Activated naive CD8-positive, alpha-beta T cell treated with anti-CD3 and anti-CD28 coated beads for 36 hours (primary cell): ENCODE results near the gene MLPH. TPM values are rescaled to one million over a fixed set of nuclear protein-coding genes. Genes with fewer than 3 reads are reported as not detected.
"Not testable (repeated sequence)": the region's sequence is repeated elsewhere in the genome, so short reads cannot be mapped to it uniquely, and the experiment has no call there.

Experiments
- DNase-seq: peaks from one replicate; pipeline ENCODE4 v3.0.0; 2021
- H3K27ac Mint-ChIP-seq: one replicate; pipeline ENCODE4 v1.8.0; 2022; ENCODE audit warnings: mild to moderate bottlenecking, moderate library complexity, mixed read lengths
- H3K27me3 Mint-ChIP-seq: one replicate; pipeline ENCODE4 v1.8.0; 2022; ENCODE audit warnings: mild to moderate bottlenecking, mixed read lengths
- H3K36me3 Mint-ChIP-seq: one replicate; pipeline ENCODE4 v1.8.0; 2021; ENCODE audit warnings: mild to moderate bottlenecking, mixed read lengths
- H3K4me1 Mint-ChIP-seq: one replicate; pipeline ENCODE4 v1.8.0; 2021; ENCODE audit warnings: mixed read lengths
- H3K4me3 Mint-ChIP-seq: one replicate; pipeline ENCODE4 v1.8.0; 2022; ENCODE audit warnings: mild to moderate bottlenecking, moderate library complexity, mixed read lengths
- H3K9me3 Mint-ChIP-seq: one replicate; pipeline ENCODE4 v1.8.0; 2022; ENCODE audit warnings: mixed read lengths
- total RNA-seq, 2 experiments: library from RNA; stranded (reverse); gene quantifications; one replicate each; pipeline ENCODE4 v1.2.3, GENCODE V29; 2021

MLPH gene
- total RNA-seq, 2 experiments from 2014 or later, result not detected

DNA sequence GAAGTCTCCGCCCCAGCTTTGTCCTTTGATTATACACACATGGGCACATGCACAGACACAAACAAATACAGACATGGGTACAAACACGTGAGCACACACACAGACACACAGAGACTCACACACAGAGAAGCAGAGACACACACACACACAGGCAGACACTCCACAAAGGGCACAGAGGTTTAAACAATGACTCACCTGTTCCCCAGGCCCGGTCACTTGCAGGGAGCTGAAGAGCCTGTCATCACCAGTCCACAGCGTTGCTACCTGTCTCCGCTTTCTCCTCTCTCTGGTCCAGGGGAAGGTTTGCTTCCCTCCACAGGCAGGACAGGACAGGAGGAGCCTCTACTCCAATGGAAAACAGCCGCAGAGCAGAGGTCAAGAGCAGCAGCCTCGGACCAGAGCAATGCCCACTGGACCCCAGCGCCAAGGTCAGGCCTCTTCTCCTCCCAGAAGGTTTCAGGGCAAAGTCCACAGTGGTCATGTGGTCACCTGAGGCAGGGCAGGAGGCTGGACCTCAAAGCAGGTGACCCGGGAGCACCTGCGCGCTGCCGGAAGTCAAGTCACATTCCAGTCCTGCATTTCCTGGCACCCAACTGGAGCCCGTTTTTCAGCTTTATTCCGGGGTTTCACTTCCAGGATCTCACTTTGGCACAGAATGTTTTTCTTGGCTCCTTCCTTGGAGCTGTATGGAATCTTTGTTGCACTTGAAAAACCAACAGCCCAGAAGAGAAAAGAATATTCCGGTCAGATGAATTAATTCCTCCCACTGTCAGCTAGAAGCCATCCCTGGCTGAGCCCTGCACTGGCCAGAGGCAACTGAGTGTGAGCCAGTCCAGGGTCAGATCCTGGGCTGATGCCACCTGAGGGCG lies 103.5 kb downstream of the MLPH start, which contains the start of gene RAB17:
RAB17 (minus strand) TSS at position 463 of the 869 bp plus-strand sequence. CDS start 4,580 bp downstream, outside the sequence.
- Mint-ChIP-seq H3K36me3 (no peaks in the 10 kb centered on the region), H3K27me3 (no peaks in the 10 kb centered on the region), H3K27ac (peak within 1 kb of the TSS; percentile 8), H3K9me3 (no peaks in the 10 kb centered on the region), H3K4me3 (no peak within 1 kb of the TSS), H3K4me1 (peaks cover 11% of the 10 kb centered on the region)
- DNase-seq, result no peak

DNA sequence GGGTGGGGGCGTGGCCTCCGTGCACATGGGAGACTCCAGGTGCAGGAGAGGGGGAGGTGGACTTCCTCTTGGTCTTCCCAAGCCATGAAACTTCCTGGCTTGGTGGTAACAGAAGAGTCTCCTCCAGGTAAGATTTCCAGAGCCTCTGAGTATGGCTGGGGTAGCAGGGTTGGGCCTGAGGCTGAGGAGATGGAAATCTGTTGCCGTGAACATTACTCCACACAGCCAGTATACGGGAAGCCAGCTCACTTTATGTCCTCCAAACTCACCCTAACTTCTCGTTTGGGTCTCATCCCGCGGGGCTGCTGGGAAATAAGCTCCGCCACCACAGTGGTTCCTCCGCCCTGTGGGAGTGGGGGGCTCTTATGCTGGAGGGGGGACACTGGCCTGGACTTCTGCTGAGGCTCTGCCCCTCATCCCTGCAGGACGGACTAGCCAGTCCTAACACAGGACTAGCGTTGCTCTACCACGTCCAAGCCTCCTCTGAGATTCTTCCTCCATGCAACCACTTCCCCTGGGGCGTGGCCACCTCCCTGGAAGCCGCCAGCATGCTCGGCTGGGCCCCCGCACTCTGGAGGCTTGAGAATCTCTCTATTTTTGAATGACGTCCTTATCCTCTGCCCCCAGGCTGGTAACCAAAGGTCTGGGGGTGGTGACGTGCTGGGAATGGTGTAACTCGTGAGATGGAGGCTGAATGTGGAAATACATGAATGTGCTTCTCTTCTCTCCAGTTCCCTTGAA lies 104.3 kb downstream of the MLPH start:
- no peaks in the 10 kb centered on the region for H3K27me3 Mint-ChIP-seq
- H3K27ac Mint-ChIP-seq, result peak overlapping the region; percentile 8
- H3K4me1 Mint-ChIP-seq, result peaks cover 11% of the 10 kb centered on the region
- no peak for DNase-seq
- H3K9me3 Mint-ChIP-seq, result no peaks in the 10 kb centered on the region
- no peaks in the 10 kb centered on the region for H3K36me3 Mint-ChIP-seq
- no peak overlapping the region for H3K4me3 Mint-ChIP-seq

GRCh38 chr2:237592425-237592980 lies 105.5 kb downstream of the MLPH start:
- Mint-ChIP-seq H3K36me3 (no peaks in the 10 kb centered on the region), H3K4me3 (no peak overlapping the region), H3K9me3 (no peaks in the 10 kb centered on the region), H3K4me1 (peaks cover 11% of the 10 kb centered on the region), H3K27me3 (no peaks in the 10 kb centered on the region), H3K27ac (no peak overlapping the region)
- no peak for DNase-seq

GRCh38 chr2:237593036-237593435 lies 106.0 kb downstream of the MLPH start:
- no peak for DNase-seq
- no peak overlapping the region for H3K4me3 Mint-ChIP-seq
- H3K9me3 Mint-ChIP-seq, result no peaks in the 10 kb centered on the region
- no peaks in the 10 kb centered on the region for H3K27me3 Mint-ChIP-seq
- H3K27ac Mint-ChIP-seq, result no peak overlapping the region
- H3K4me1 Mint-ChIP-seq, result peaks cover 11% of the 10 kb centered on the region
- no peaks in the 10 kb centered on the region for H3K36me3 Mint-ChIP-seq

DNA sequence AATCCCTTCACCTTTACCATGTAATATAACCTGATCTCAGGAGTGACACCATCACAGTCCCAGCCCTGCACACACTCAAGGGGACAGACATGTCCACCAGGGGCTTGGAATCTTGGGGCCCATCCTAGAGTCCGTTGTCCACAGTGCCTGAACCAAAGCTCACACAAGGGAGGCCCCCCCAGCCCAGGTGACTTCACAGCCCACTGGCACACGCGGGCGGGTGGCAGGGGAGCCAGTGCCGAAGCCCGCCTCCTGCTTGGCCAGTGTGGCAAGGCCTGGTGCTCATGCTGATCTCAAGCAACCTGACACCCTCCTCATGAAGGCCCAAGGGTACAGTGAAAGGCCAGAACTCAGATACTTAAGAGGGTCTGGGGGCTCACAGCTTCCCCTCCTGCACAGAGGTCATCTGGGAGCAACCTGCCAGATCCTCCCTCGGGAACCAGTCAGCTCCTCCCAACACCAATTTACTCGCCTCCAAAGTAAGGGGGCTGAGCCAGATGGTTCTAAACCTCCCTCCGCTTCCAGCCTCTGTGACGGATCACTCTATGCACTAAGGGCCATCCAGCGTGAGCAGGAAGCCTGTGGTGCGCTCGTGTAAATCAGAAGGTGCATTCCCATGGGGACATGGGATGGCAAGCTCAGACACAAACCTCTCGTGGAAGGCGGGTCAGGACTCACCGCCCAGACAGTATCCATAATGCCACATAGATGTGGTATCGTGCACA lies 106.7 kb downstream of the MLPH start:
- Mint-ChIP-seq H3K27ac (no peak overlapping the region), H3K36me3 (no peaks in the 10 kb centered on the region)

DNA sequence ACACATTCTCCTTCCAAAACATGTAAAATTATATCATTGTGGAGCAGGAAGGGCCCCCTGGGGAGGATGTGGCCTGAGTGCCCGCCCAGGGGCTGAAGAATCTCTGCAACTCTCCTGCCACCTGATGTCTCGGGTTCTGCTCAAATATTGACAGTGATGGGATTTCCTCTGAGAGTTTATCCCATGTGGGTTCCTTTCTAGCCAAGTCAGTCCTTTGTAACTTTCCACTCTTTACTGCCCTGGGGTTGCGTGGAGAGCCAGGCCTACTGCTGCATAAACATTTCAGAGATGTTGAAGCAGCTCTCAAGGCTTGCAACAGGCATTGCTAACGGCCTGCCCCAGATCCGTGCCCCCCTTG lies 107.4 kb downstream of the MLPH start:
- H3K9me3 Mint-ChIP-seq, result no peaks in the 10 kb centered on the region
- H3K27ac Mint-ChIP-seq, result no peak overlapping the region
- no peak for DNase-seq
- H3K36me3 Mint-ChIP-seq, result no peaks in the 10 kb centered on the region
- no peak overlapping the region for H3K4me3 Mint-ChIP-seq
- no peaks in the 10 kb centered on the region for H3K27me3 Mint-ChIP-seq
- peaks cover 11% of the 10 kb centered on the region for H3K4me1 Mint-ChIP-seq

More for the DNA sequence above, 106.7 kb downstream of the MLPH start:
- DNase-seq, result no peak
- Mint-ChIP-seq H3K27me3 (no peaks in the 10 kb centered on the region), H3K4me1 (peaks cover 11% of the 10 kb centered on the region), H3K4me3 (no peak overlapping the region), H3K9me3 (no peaks in the 10 kb centered on the region)

GRCh38 chr2:237595829-237596519 lies 108.9 kb downstream of the MLPH start:
- DNase-seq, H3K4me1 Mint-ChIP-seq, H3K27me3 Mint-ChIP-seq, H3K4me3 Mint-ChIP-seq, H3K27ac Mint-ChIP-seq, H3K9me3 Mint-ChIP-seq, H3K36me3 Mint-ChIP-seq: not testable (repeated sequence)

GRCh38 chr2:237596520-237597195 lies 109.6 kb downstream of the MLPH start:
- peaks cover under 1% of the 10 kb centered on the region for H3K4me1 Mint-ChIP-seq
- H3K36me3 Mint-ChIP-seq, result no peaks in the 10 kb centered on the region
- H3K4me3 Mint-ChIP-seq, result no peak overlapping the region
- H3K9me3 Mint-ChIP-seq, result no peaks in the 10 kb centered on the region
- H3K27ac Mint-ChIP-seq, result no peak overlapping the region
- no peak for DNase-seq
- no peaks in the 10 kb centered on the region for H3K27me3 Mint-ChIP-seq

DNA sequence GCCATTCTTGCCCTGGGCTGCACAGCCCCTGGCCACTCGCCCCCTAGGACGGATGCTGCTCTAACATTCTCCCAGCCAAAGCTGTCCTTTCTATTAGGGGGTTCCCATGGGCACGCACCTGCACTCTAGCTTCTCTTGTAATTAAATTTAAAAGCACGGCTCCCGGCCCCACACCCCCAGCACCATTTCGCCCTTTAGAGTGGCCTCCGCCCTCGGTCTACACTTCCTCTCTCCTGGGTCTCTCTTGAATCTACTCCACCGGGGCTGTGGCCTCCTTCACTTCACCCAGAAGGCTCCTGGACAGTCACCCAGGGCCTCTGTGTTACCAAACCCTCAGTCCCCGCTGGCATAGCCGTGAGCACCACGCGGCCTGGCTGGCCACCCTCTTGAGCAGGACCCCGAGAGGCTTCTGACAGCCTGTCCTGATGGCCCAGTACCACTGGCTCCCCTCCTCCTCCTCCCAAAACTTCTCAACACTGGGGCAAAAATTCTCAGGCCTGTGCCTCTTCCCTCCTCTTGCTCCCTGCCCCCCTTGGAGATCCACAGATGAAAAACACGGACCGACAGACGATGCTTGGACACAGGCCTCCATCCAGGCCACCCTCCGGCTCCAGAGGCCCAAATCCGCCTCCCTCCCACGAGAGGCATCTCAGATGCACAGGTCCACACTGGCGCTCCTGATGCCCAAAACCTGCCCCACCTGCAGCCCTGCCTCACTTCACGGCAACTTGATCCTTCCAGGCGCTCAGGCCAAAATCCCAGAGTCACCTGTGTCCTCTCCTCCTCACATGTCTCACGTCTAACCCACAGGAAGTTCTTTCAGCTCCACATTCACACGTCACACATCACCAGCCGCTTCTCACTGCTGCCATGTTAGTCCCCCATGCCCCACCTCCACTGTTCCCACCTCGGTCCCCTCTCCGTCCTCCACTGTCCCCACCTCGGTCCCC lies 110.4 kb downstream of the MLPH start:
- no peak overlapping the region for H3K27ac Mint-ChIP-seq
- no peaks in the 10 kb centered on the region for H3K36me3 Mint-ChIP-seq
- no peak overlapping the region for H3K4me3 Mint-ChIP-seq
- H3K4me1 Mint-ChIP-seq, result no peaks in the 10 kb centered on the region
- DNase-seq, result no peak
- no peaks in the 10 kb centered on the region for H3K27me3 Mint-ChIP-seq
- H3K9me3 Mint-ChIP-seq, result no peaks in the 10 kb centered on the region

GRCh38 chr2:237598468-237599208 lies 111.6 kb downstream of the MLPH start:
- Mint-ChIP-seq H3K9me3 (no peaks in the 10 kb centered on the region), H3K4me1 (peaks cover 11% of the 10 kb centered on the region), H3K4me3 (no peak overlapping the region), H3K27me3 (no peaks in the 10 kb centered on the region), H3K36me3 (no peaks in the 10 kb centered on the region), H3K27ac (peak overlapping the region; percentile 30)
- DNase-seq, result no peak

DNA sequence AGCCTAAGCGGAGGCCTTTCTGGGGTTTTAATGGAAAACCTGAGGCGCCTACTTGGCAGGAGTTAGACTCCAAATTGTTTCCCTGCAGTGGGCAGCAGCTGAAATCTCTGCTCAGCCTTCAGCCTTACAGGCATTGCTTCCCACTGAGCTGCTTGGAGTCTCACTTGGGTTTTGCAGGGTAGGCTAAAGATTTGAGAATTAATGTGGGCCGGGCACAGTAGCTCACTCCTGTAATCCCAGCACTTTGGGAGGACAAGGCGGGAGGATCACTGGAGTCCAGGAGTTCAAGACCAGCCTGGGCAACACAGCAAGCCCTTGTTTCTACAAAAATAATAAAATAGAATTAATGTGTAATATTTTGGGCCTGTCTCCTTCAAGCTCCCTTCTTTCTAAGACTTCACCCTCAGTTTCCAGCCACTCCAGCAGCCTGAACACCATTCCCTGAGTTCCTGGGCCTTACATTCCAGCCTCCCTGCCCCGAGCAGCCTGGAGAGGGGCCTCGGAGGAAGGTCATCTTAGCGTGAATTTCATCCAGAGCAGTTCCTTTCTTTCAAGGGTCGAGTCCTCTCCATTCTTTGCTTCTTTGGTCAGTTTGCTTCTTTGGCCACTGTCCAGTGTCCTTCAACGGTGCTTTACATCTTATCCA lies 112.5 kb downstream of the MLPH start:
- no peak for DNase-seq
- H3K27ac Mint-ChIP-seq, result peak overlapping the region; percentile 67
- H3K4me3 Mint-ChIP-seq, result no peak overlapping the region
- no peaks in the 10 kb centered on the region for H3K9me3 Mint-ChIP-seq
- peaks cover 16% of the 10 kb centered on the region for H3K4me1 Mint-ChIP-seq
- no peaks in the 10 kb centered on the region for H3K36me3 Mint-ChIP-seq
- no peaks in the 10 kb centered on the region for H3K27me3 Mint-ChIP-seq

GRCh38 chr2:237600205-237600846 lies 113.3 kb downstream of the MLPH start:
- H3K27me3 Mint-ChIP-seq, result no peaks in the 10 kb centered on the region
- no peaks in the 10 kb centered on the region for H3K9me3 Mint-ChIP-seq
- no peak for DNase-seq
- peaks cover 16% of the 10 kb centered on the region for H3K4me1 Mint-ChIP-seq
- no peak overlapping the region for H3K27ac Mint-ChIP-seq
- no peaks in the 10 kb centered on the region for H3K36me3 Mint-ChIP-seq
- no peak overlapping the region for H3K4me3 Mint-ChIP-seq
